NB4 (cell line): Measurements from ENCODE around the gene SCN1A.

Experiments
- POLR2A ChIP-seq: IDR thresholded peaks from 2 replicates; pipeline ENCODE4 v1.6.1; 2011; ENCODE audit warnings: mild to moderate bottlenecking; ENCODE audit not compliant: insufficient read length; ENCODE audit errors: extremely low read depth
- TF ChIP-seq, protein P1 (sequence below): IDR thresholded peaks from one replicate; pipeline ENCODE4 v1.5.1; 2012; ENCODE audit warnings: low read depth, low read length
- TF ChIP-seq, protein P2 (sequence below): IDR thresholded peaks from 2 replicates; pipeline ENCODE4 v1.6.1; 2011; ENCODE audit warnings: low read depth, low read length

DNA sequence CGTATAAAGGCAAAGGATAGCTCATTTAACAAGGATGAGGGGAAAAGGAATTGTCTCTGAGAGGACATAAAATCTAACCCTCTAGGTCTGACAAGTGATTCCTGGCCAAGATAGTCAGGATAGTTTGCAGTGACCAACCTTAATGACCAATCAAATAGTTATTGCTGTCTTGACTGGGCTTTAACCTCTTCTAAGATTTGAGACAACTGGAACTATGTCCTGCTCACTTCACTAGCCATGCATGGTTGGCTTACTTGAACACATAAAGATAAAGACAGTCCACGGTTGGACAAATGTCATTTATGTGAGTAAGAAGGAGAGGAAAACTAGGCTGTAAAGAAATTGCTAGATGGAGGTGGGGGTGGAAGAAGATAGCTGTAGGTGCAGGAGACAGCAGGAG, 53.8 kb downstream of the SCN1A start:
- TF ChIP-seq, protein P1, sequence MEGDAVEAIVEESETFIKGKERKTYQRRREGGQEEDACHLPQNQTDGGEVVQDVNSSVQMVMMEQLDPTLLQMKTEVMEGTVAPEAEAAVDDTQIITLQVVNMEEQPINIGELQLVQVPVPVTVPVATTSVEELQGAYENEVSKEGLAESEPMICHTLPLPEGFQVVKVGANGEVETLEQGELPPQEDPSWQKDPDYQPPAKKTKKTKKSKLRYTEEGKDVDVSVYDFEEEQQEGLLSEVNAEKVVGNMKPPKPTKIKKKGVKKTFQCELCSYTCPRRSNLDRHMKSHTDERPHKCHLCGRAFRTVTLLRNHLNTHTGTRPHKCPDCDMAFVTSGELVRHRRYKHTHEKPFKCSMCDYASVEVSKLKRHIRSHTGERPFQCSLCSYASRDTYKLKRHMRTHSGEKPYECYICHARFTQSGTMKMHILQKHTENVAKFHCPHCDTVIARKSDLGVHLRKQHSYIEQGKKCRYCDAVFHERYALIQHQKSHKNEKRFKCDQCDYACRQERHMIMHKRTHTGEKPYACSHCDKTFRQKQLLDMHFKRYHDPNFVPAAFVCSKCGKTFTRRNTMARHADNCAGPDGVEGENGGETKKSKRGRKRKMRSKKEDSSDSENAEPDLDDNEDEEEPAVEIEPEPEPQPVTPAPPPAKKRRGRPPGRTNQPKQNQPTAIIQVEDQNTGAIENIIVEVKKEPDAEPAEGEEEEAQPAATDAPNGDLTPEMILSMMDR = no peak
- TF ChIP-seq POLR2A = no peak
- TF ChIP-seq, protein P2, sequence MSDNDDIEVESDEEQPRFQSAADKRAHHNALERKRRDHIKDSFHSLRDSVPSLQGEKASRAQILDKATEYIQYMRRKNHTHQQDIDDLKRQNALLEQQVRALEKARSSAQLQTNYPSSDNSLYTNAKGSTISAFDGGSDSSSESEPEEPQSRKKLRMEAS = no peak
